GM12891 (cell line): ENCODE measurements around the gene IFI30.

Experiments used
- PAX5 ChIP-seq: IDR thresholded peaks from 2 replicates; pipeline ENCODE4 v1.6.1; 2011; ENCODE audit warnings: low read length, moderate library complexity, mild to moderate bottlenecking; ENCODE audit not compliant: insufficient read depth, severe bottlenecking
- POLR2A ChIP-seq: IDR thresholded peaks from 2 replicates; pipeline ENCODE4 v1.6.1; 2011; ENCODE audit warnings: low read depth, low read length, control low read depth
- POLR2AphosphoS5 ChIP-seq: IDR thresholded peaks from 2 replicates; pipeline ENCODE4 v1.6.1; 2011; ENCODE audit warnings: low read depth, low read length, control low read depth
- POU2F2 ChIP-seq: IDR thresholded peaks from 2 replicates; pipeline ENCODE4 v1.6.1; 2011; ENCODE audit warnings: low read depth, mild to moderate bottlenecking, control low read depth, low read length, moderate library complexity
- SPI1 ChIP-seq: IDR thresholded peaks from 2 replicates; pipeline ENCODE4 v1.6.1; 2011; ENCODE audit warnings: low read depth, low read length, control low read depth
- TAF1 ChIP-seq: IDR thresholded peaks from 2 replicates; pipeline ENCODE4 v1.6.1; 2011; ENCODE audit warnings: low read depth, low read length, control low read depth

DNA sequence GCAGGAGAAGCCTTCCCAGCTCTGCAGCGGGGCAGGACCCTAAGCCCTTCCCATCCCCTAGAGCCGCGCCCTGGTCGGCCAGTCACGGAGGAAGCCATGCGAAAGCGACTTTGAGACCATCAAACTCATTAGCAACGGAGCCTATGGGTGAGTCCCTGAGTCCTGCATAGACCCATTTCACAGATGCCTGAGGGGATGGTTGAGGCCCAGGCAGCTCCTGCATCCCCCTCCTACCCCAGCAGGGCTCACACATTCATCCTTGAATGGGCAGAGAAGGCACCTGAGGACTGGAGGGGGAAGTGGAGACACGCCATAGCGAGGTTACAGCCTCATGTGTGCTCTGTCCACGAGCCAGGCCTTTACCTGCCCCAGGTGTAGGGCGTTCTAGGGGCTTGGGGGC is 44.8 kb upstream of the IFI30 start:
- TF ChIP-seq POLR2A (no peak), POU2F2 (no peak), POLR2AphosphoS5 (no peak), TAF1 (no peak), SPI1 (no peak), PAX5 (no peak)
